BLaER1 treated with 17β-estradiol and CSF1 and Interleukin-3, amounts not matched to agents 10 nM and 100 nM (cell line): ENCODE data around the gene GPC3.

Experiments
- H3K27ac ChIP-seq, 11 experiments: shearing (Covaris generic); formaldehyde crosslinking; 2 replicates each; pipeline ENCODE4 v1.8.1; 2022
- H3K27me3 ChIP-seq, 11 experiments: shearing (Covaris generic); formaldehyde crosslinking; 2 replicates each; pipeline ENCODE4 v1.8.1; 2022
- H3K36me3 ChIP-seq, 11 experiments: shearing (Covaris generic); formaldehyde crosslinking; 2 replicates each; pipeline ENCODE4 v1.8.1; 2022
- H3K4me1 ChIP-seq, 10 experiments: shearing (Covaris generic); formaldehyde crosslinking; 2 replicates each; pipeline ENCODE4 v1.8.1; 2022
- H3K4me2 ChIP-seq, 11 experiments: shearing (Covaris generic); formaldehyde crosslinking; 2 replicates each; pipeline ENCODE4 v1.8.1; 2022
- H3K4me3 ChIP-seq, 10 experiments: shearing (Covaris generic); formaldehyde crosslinking; 2 replicates each; pipeline ENCODE4 v1.8.1; 2022
- H3K9ac ChIP-seq, 11 experiments: shearing (Covaris generic); formaldehyde crosslinking; 2 replicates each; pipeline ENCODE4 v1.8.1; 2022
- H3K9me3 ChIP-seq, 11 experiments: shearing (Covaris generic); formaldehyde crosslinking; replicated peaks in 1 of 11; 2 replicates each; pipeline ENCODE4 v1.8.1; 2022
- H4K20me1 ChIP-seq, 11 experiments: shearing (Covaris generic); formaldehyde crosslinking; 2 replicates each; pipeline ENCODE4 v1.8.1; 2022
- Cebpa-rat ChIP-seq, 11 experiments: shearing (Covaris generic); IDR thresholded peaks; 2 replicates each; pipeline ENCODE4 v1.8.1; 2022

Gene GPC3

DNA sequence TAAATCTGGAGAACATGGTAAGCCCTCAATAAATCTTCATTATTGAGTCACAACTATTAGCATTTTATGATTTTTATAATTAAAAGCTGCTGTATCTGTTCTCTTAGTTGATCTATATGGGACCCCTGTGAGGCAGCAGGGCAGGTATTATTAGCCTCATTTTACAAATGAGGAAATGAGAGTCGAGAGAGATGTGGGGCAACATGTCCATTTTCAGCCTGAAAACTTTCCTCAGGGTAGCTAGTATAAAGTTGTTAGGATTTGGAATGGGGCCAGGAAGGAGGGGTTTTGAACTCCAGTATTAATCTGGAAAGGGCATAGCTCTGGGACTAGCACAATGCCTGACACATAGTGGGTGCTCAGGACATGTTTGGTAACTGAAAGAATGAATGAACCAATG lies 378.4 kb downstream of the GPC3 start:
- Histone ChIP-seq H3K9ac (no peak overlapping the region), H4K20me1 (peaks cover 0 to 6% (median 0%) of the 10 kb centered on the region in 11 experiments; a peak in 1 of 22 replicates), H3K27ac (peak overlapping the region in 5 of 11 experiments; percentile 58 to 73 (median 62); a peak in 6 of 22 replicates), H3K27me3 (peaks cover 97 to 100% (median 99%) of the 10 kb centered on the region in 11 experiments), H3K4me1 (peaks cover 22 to 32% (median 26%) of the 10 kb centered on the region in 10 experiments), H3K4me3 (no peak overlapping the region), H3K9me3 (peaks cover 0 to 7% (median 0%) of the 10 kb centered on the region in 11 experiments; a peak in 3 of 22 replicates), H3K36me3 (no peaks in the 10 kb centered on the region), H3K4me2 (peak overlapping the region; percentile 46 to 72 (median 59); a peak in 20 of 22 replicates)
- TF ChIP-seq Cebpa-rat (IDR thresholded peaks at IDR 0.05): no peak

DNA sequence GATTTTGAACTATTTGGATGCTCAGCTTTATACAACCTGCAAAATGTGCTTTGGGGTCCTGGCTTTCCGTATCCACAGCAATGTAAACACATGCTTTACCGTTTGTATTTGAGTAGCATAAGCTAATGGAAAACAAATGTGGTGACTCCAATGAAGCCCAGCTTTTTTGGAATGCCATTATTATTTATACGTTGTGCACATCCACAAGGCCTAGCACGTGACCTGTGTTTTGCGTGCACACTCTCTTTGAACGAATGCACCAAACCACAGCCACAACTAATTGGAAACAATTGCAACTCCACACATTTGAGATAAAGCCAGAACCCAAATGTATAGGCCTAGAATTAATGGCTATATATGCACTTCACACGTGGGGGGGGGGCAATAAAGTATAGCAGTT lies 380.6 kb downstream of the GPC3 start:
- Histone ChIP-seq H3K9me3 (peaks cover 0 to 4% (median 0%) of the 10 kb centered on the region in 11 experiments; a peak in 1 of 22 replicates), H3K27me3 (peaks cover 96 to 100% (median 99%) of the 10 kb centered on the region in 11 experiments), H3K4me2 (no peak overlapping the region), H3K9ac (no peak overlapping the region), H3K36me3 (no peaks in the 10 kb centered on the region), H3K4me3 (no peak overlapping the region), H3K4me1 (peaks cover 22 to 31% (median 26%) of the 10 kb centered on the region in 10 experiments), H4K20me1 (peaks cover 0 to 6% (median 0%) of the 10 kb centered on the region in 11 experiments; a peak in 1 of 22 replicates), H3K27ac (no peak overlapping the region)
- no peak for TF ChIP-seq Cebpa-rat (IDR thresholded peaks at IDR 0.05)

DNA sequence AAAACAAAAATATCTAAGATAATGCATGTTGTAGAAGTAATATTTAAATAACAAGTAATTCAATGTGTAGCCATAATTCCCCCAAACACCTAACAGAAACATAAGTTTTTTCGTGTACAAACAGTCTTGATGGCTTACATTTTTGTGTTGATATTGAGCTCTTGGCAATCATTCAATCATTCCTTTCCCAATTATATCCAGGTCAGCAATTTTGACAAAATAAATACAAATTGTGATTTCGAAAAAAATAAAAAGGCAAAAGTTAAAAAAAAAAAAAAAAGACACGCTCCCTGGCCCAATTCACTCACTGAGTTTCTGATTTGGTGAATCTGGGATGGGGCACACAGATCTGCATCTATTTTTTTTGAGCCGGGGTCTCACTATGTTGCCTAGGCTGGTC lies 382.5 kb downstream of the GPC3 start:
- Histone ChIP-seq H3K4me2 (no peak overlapping the region), H4K20me1 (peaks cover 0 to 6% (median 0%) of the 10 kb centered on the region in 11 experiments; a peak in 1 of 22 replicates), H3K9me3 (peaks cover 0 to 4% (median 0%) of the 10 kb centered on the region in 11 experiments; a peak in 1 of 22 replicates), H3K4me1 (peaks cover 8 to 25% (median 11%) of the 10 kb centered on the region in 10 experiments), H3K36me3 (no peaks in the 10 kb centered on the region), H3K27me3 (peaks cover 97 to 100% (median 99%) of the 10 kb centered on the region in 11 experiments), H3K4me3 (no peak overlapping the region), H3K9ac (no peak overlapping the region), H3K27ac (no peak overlapping the region)
- no peak for TF ChIP-seq Cebpa-rat (IDR thresholded peaks at IDR 0.05)

DNA sequence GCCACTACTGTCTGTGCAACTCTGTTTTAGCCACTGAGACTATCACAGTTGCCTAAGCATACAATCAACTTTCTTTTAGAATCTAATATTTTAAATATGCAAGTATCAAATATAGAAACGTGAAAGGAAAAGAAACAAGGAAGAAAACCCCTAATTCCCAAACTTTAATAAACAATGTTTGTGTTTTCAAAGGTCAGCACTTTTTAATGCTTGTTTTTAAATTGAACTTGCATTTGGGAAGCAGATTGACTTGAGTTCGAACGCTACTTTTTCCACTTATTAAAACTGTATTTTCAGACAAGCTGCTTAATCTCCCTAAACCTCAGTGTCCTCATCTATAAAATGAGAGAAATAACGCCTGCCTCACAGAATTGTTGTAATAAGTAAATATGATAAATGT lies 384.3 kb downstream of the GPC3 start:
- peaks cover 0 to 4% (median 0%) of the 10 kb centered on the region in 11 experiments; a peak in 2 of 22 replicates for H3K9me3 ChIP-seq
- peaks cover 0 to 15% (median 0%) of the 10 kb centered on the region in 10 experiments; a peak in 6 of 20 replicates for H3K4me1 ChIP-seq
- H3K4me3 ChIP-seq: no peak overlapping the region
- no peak overlapping the region for H3K9ac ChIP-seq
- H3K36me3 ChIP-seq: no peaks in the 10 kb centered on the region
- no peak overlapping the region for H3K27ac ChIP-seq
- no peak for TF ChIP-seq Cebpa-rat (IDR thresholded peaks at IDR 0.05)
- no peak overlapping the region for H3K4me2 ChIP-seq
- H3K27me3 ChIP-seq: peaks cover 97 to 100% (median 100%) of the 10 kb centered on the region in 11 experiments
- H4K20me1 ChIP-seq: peaks cover 0 to 6% (median 0%) of the 10 kb centered on the region in 11 experiments; a peak in 1 of 22 replicates

DNA sequence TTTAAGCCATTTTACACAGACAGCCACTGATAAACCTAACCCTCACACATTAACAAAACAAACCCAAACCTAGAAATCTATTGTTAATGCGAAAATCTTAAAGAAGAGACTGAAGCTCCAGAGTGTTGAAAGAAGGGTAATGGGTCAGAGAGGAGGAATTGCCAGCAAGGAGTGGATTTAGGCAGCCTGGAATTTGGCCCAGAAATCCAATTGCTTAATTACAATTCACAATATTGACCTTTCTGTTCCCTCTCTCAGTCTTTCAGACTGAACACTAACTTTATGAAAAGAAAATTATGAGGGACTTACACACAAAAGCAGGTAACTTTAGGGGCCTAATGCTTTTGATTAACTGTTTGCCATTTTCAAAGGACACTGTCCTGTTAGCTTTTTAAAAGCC lies 384.9 kb downstream of the GPC3 start:
- peaks cover 97 to 100% (median 100%) of the 10 kb centered on the region in 11 experiments for H3K27me3 ChIP-seq
- no peak overlapping the region for H3K27ac ChIP-seq
- no peak overlapping the region for H3K9ac ChIP-seq
- no peaks in the 10 kb centered on the region for H3K36me3 ChIP-seq
- H3K4me1 ChIP-seq: peaks cover 0 to 15% (median 0%) of the 10 kb centered on the region in 10 experiments; a peak in 6 of 20 replicates
- TF ChIP-seq Cebpa-rat (IDR thresholded peaks at IDR 0.05): no peak
- no peak overlapping the region for H3K4me2 ChIP-seq
- H4K20me1 ChIP-seq: peaks cover 0 to 6% (median 0%) of the 10 kb centered on the region in 11 experiments; a peak in 1 of 22 replicates
- H3K9me3 ChIP-seq: peaks cover 0 to 4% (median 0%) of the 10 kb centered on the region in 11 experiments; a peak in 2 of 22 replicates
- H3K4me3 ChIP-seq: no peak overlapping the region

DNA sequence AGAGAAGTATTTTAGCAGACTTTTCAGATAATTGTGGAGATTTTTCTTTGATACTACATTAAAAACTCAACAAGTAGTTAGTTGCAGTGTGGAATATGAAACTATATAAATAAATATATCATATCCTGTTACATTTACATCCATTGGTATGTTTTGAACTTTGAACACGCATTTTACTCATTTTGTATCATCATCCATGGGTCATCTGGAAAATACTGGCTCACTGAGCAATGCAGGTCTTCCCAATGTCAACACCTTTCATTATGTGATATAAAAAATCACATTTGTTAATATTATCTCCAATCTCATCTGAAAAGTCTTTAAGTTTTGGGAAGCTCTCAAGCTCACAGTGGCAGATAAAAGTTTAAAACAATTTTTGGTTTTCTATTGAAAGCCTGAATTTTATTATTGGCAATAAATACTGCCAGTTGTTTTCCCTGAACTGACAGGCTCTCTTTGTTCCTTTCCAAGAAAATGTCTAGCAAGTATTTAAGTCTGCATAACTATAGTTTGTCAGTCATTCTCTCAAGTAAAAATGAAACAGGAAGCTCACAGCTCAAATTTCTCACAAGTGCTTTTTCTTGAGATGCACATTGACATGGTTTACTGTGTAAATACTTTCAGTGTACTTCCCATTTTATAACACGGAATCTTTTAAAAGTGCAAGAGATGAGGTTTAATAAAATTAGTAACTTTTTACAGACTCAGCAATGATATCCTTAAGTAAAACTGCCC lies 386.6 kb downstream of the GPC3 start:
- H3K9ac ChIP-seq: no peak overlapping the region
- no peak for TF ChIP-seq Cebpa-rat (IDR thresholded peaks at IDR 0.05)
- peaks cover 0 to 8% (median 0%) of the 10 kb centered on the region in 11 experiments; a peak in 2 of 22 replicates for H3K9me3 ChIP-seq
- no peaks in the 10 kb centered on the region for H3K36me3 ChIP-seq
- H4K20me1 ChIP-seq: no peaks in the 10 kb centered on the region; a peak in 1 of 22 replicates
- peaks cover 97 to 100% (median 100%) of the 10 kb centered on the region in 11 experiments for H3K27me3 ChIP-seq
- H3K4me1 ChIP-seq: peaks cover 0 to 15% (median 0%) of the 10 kb centered on the region in 10 experiments; a peak in 6 of 20 replicates
- no peak overlapping the region for H3K4me3 ChIP-seq
- no peak overlapping the region for H3K27ac ChIP-seq
- H3K4me2 ChIP-seq: peak overlapping the region in 2 of 11 experiments; percentile 47 to 59; a peak in 3 of 22 replicates

DNA sequence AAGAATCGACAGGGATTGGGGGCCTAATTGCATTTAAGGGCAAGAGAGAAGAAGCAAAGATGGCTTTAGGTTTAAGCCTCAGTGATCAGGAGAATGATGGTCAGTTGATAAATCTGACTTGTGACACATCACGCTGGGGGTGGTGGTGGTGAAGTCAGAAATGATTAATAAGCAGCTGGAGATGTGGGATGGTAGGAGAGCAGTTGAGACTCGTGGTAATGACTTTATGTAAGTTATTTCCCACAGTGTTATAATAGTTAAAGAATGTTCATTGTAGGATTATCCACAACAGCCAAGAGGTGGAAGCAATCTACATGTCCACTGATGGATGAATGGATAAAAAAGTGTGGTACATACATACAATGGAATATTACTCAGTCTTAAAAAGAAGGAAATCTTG lies 391.2 kb downstream of the GPC3 start:
- Histone ChIP-seq H3K27ac (no peak overlapping the region), H3K9me3 (peaks cover 0 to 4% (median 0%) of the 10 kb centered on the region in 11 experiments; a peak in 1 of 22 replicates), H4K20me1 (no peaks in the 10 kb centered on the region; a peak in 4 of 22 replicates), H3K36me3 (no peaks in the 10 kb centered on the region), H3K4me2 (no peak overlapping the region), H3K4me1 (peaks cover 0 to 10% (median 0%) of the 10 kb centered on the region in 10 experiments; a peak in 6 of 20 replicates), H3K27me3 (peaks cover 94 to 98% (median 98%) of the 10 kb centered on the region in 11 experiments), H3K4me3 (no peak overlapping the region), H3K9ac (no peak overlapping the region)
- no peak for TF ChIP-seq Cebpa-rat (IDR thresholded peaks at IDR 0.05)

DNA sequence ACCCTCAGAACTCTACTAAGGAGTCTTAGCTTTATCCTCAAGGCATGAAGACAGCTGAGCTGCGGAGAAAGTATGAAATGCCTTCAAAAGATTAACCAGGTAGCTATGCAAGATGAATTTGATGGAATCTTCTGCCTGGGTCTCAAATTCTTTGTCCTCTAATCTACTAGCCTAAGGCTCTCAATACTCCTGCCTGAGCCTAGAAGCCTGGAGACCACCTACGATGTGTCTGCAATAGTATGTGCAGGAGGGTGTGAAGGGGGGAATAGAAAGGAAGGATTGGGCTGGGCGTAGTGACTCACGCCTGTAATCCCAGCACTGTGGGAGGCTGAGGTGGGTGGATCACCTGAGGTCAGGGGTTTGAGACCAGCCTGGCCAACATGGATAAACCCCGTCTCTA lies 391.9 kb downstream of the GPC3 start:
- Histone ChIP-seq H3K27me3 (peaks cover 95 to 98% (median 98%) of the 10 kb centered on the region in 11 experiments), H3K9me3 (peaks cover 0 to 4% (median 0%) of the 10 kb centered on the region in 11 experiments; a peak in 1 of 22 replicates), H3K9ac (no peak overlapping the region), H3K4me1 (peaks cover 0 to 6% (median 0%) of the 10 kb centered on the region in 10 experiments; a peak in 6 of 20 replicates), H3K4me3 (no peak overlapping the region), H3K4me2 (no peak overlapping the region), H3K36me3 (no peaks in the 10 kb centered on the region), H3K27ac (no peak overlapping the region), H4K20me1 (no peaks in the 10 kb centered on the region; a peak in 4 of 22 replicates)
- no peak for TF ChIP-seq Cebpa-rat (IDR thresholded peaks at IDR 0.05)
